ENCODE measurements around the gene H6PD. TPM values are rescaled to one million over a fixed set of nuclear protein-coding genes. Genes with fewer than 3 reads are reported as not detected.

H6PD gene
- total and polyA plus RNA-seq, 9 of the 15 experiments (the other 6 are each of a cell fraction or from before 2014, with no cell fraction given), result 0.04 to 2.5 (median 0.95) TPM

- Histone ChIP-seq H2AFZ (ENCODE audit: low read depth, low read length) (no peak overlapping the region), H3K27ac (ENCODE audit: extremely low read depth, low read depth, low read length) (no peak overlapping the region), H3K36me3 (ENCODE audit: control insufficient read depth, insufficient read depth, low read length) (no peaks in the 10 kb centered on the region), H3K4me3 (no peak overlapping the region), H3K27me3 (ENCODE audit: control insufficient read depth in 2 of 2, insufficient read depth in 2 of 2, low read length in 2 of 2) (peaks cover 0 to 19% of the 10 kb centered on the region in 2 experiments; a peak in 2 of 5 replicates), H3K79me2 (ENCODE audit: control insufficient read depth, insufficient read depth, low read length) (no peaks in the 10 kb centered on the region), H3K4me1 (replicated peaks in 1 of 2; ENCODE audit: control insufficient read depth in 2 of 2, insufficient read depth in 2 of 2, low read length in 2 of 2) (no peaks in the 10 kb centered on the region), H3K9me3 (replicated peaks; ENCODE audit: control insufficient read depth, insufficient read depth, low read depth, low read length) (peaks cover 8% of the 10 kb centered on the region; the same call in 1 of the 2 replicates), H3K4me2 (ENCODE audit: insufficient read depth, low read length) (no peak overlapping the region), H3K9me1 (ENCODE audit: control insufficient read depth, insufficient read depth, low read length) (no peaks in the 10 kb centered on the region), H4K20me1 (replicated peaks; ENCODE audit: control insufficient read depth, insufficient read depth, low read length) (0 out of 2 replicates have a peak, but pooled peaks cover 4% of the 10 kb centered on the region), H3K9ac (ENCODE audit: insufficient read depth in 1 of 2, low read depth in 2 of 2, low read length in 2 of 2) (no peak overlapping the region)
- intact Hi-C loops (cut with micrococcal nuclease), result loop anchor here (10.0 kb wide), 1 partner anchor 298 kb away; the partner anchor contains the start of gene TMEM201
- no peak for ATAC-seq
- under 1% methylated on average over 6 of the region's 6 CpGs for WGBS (ENCODE audit: insufficient coverage, low coverage, missing lambda C conversion rate)
- POLR2A ChIA-PET, result no interaction called here
- TF ChIP-seq HNRNPLL (IDR thresholded peaks at IDR 0.05; ENCODE audit: low read depth, low read length, poor library complexity, severe bottlenecking) (no peak), AFF1 (IDR thresholded peaks at IDR 0.05; ENCODE audit: low read depth in 1 of 2, partially characterized antibody in 2 of 2) (no peak)
- BruUV-seq (replicated peaks), result no TSS peak
- no peak for DNase-seq (ENCODE audit: extremely low read depth in 1 of 4, low spot score in 3 of 4)
- FAIRE-seq, result no peak
- CTCF ChIA-PET (ENCODE audit: low intra/inter-chr PET ratio), result no interaction called here
- in situ Hi-C loops (cut with MboI), result loop anchor here (5.0 to 10.0 kb wide), 2 partner anchors 168 to 206 kb away; no protein-coding TSS in a partner anchor
Observed at GRCh38 chr1:9286556-9286955, 52.0 kb downstream of the H6PD start.
